ENCODE measurements around the gene CLSTN1.
"Not testable (repeated sequence)": the region's sequence is repeated elsewhere in the genome, so short reads cannot be mapped to it uniquely, and the experiment has no call there.

The CLSTN1 gene

DNA sequence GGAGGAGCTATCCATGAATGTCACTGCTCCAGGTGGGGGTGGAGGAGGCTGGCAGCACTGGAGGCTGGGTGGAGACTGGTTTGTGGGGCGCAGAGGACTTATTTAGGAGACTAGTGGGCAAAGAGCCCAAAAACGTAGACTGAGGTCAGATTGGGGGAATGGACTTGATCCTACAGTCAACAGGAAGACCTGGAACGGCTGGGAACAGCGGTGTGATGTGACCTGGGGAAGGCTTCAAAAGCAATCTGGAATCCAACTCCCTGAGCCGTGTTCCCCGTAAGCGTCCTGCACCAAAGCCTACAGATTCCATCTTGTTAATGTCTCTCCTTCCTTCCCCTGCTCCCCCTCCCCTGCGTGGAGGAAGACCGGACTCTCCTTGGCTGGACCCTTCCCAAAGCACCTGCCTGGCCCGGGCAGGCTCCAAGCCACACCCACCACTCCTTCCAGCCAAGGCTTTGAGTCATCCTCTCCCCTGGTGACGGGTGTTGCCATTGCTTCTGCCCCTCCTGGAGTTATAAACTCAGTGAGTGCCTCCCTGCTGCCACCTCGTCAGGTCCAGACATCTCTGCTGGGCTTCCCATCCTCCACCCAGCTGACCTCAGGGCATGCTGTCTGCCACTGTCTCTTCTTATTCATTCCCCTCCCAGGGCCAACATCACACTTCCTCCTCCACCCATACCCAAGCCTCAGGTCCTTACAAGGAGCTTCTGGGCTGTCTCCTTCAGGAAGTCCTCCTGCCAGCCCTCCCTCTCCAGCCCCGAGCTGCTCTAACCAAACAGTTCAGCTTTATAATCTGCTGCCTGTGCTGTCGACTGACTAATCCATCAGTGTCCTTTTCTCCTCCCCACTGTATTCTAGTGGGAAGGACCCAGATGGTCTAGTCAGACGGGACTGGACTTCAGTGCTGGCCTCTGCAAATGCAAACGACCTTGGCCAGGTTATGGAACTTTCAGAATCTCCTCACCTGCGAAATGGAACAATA lies 1.6 kb upstream of the CLSTN1 start:
- peak; percentile 67 for DNase-seq

DNA sequence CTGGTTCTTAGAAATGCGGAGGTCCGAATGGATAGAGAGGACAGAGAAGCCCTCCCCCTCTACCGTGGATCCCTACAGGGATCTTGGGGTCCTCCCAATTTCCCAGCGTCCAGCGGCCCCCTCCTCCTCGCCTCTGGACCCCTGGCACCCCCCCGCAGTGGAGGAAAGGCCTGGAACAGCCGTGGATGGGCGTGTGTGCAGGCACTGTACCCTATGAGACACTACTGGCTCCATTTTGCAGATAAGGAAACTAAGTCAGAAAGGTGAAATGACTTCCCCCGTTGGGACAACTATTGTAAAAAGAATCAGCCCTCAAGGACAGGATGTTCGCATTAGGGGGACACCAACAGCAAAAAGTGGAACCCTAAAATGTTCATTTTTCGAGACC lies 931 bp upstream of the CLSTN1 start:
- no peak for DNase-seq

DNA sequence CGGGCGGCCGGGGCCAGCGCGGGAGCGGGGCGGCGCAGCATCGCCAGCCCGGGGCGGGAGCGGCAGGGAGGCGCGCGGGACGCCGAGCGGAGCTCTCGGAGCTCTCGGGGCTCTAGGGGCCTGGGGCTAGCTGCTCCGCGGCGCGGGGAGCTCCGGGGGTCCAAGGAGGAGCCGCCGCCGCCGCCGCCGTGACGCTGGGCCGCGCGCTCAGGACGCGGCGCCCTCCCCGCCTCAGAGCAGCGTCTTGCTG lies 147 bp downstream of the CLSTN1 start:
- no peak for DNase-seq

DNA sequence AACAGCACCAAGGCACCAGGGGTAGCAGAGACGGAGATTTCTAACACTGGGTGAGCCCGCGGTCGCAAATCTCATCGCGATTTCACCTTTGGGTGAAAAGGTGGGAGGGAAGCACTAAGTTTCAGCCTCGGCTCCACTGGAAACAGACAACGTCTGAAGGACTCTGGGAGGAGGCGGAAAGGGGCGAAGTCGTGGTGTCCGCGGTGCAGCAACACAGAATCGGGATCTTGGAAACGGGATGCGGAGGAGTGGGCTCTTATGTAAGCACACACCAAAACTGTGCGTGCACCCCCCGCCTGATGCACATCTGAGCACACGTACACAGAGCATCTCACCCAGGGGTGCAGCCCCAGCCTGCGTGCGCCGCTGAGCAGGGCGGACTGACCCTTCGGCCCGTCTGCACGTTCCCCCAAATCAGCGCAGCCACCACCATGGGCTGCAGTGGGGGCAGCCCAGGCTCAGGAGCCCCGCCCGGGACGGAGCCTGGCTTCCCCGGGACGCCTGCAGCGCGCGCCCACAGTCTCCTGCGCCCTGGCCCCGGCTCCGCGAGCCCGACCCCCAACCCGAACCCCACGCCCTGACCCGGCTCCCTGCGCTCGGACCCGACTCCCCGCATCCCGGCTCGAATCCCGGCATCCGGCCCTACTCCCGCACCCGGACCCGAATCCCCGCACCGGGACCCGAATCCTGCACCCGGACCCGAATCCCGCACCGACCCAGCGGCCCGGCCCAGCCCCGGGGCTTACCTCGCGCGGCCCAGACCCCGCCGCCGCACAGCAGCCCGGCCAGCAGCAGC lies 670 bp downstream of the CLSTN1 start:
- peak; percentile 42 for DNase-seq

DNA sequence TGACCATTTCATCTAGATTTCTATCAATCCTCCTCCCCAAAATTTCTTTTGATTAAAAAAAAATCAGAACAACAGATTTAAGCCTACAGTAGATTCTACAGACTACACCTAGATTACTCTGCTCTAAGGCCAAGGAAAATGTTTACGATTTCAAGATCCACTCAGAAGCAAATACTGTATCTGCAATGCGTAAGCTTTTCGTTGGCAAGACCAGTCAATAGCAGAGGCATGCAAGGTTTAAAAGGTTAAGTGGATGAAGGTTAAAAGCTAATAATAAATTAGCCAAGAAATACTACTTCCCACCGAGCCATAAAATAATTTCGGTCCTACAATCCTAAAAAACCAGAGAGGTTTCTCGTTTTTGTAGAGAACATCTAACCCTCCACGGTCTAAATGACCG lies 1.3 kb downstream of the CLSTN1 start:
- no peak for DNase-seq

DNA sequence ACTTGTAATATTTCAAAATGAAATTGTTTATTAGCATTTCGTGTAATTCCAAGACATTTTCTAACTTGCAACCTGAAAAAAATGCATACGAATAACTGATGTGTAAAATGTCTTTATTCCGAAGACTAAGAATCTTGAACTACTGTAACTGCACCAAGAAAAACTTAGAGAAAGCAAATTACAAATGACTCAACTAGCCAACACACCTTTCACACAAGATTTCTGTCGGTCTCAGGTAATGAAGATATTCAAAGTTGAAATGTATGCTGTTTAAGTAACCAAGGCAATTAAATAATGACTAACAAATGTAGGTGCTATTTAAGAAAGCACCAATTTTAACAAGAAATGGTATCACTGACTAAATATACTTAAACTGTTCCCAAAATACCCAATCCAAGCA lies 2.1 kb downstream of the CLSTN1 start:
- no peak for DNase-seq

DNA sequence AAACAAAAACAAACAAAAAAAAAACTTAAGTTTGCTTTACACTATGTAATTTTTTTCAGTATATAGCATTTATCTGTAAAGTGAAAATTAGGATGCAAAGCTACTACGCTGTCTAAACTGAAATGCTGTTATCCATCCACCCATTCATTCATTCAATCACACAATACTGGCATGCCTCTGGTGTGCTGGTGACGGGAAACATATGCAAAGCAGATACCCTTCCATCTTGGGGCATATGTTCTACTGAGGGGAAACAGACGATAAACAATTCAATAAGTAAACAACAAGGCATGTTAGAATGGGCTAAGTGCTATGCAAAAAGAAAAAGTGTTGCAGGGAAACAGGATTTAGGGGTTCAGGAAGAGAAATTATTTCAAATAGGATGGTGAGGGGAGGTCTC lies 3.2 kb downstream of the CLSTN1 start:
- DNase-seq, result no peak

DNA sequence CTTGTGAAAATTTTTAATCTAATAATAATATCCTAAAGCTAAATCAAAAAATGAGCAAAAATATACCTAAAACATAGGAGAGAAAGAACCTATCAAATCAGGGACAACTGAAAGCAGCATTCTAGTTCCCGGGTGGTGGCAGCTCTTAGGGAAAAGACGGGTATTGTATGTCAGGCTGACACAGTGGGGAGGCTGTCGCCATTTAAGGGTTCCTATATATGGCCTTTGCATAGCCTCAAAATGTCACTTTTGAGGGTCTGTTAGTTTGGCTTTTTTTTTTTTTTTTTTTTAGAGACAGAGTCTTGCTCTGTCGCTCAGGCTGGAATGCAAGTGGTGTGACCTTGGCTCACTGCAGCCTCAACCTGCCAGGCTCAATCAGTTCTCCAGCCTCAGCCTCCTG lies 6.0 kb downstream of the CLSTN1 start:
- DNase-seq, result no peak

DNA sequence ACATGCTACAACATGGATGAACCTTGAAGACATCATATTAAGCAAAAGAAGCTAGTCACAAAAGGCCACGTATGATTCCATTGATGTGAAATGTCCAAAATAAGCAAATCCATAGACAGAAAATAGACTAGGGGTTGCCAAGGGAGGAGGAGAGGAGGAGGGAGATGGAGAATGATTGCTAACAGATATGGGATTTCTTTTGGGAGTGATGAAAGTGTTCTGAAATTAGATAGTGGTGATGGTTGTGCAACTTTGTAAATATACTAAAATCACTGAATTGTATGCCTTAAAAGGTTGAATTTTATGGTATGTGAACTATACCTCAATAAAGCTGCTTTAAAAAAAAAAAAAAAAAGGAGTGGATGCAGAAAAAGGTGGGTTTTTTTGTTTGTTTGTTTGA lies 7.6 kb downstream of the CLSTN1 start:
- no peak for DNase-seq

DNA sequence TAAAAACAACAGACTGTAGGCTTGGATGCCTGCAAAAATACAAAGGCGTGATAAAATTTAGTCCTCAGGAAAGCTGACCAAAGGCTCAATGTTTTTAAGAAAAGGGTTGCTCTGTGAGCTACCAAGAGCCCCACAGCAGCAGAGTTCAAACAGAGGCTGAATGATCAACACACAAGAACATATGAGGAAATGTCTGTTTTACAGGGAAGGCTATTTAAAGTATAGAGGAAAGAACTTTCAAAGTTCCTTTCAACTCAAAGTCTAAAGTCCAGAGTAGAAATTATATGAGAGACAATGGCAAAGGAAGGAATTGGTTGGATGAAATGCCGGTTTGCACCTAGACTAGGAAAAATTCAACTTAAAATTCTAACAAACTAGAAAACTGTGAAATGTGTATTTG lies 8.6 kb downstream of the CLSTN1 start:
- DNase-seq, result no peak

DNA sequence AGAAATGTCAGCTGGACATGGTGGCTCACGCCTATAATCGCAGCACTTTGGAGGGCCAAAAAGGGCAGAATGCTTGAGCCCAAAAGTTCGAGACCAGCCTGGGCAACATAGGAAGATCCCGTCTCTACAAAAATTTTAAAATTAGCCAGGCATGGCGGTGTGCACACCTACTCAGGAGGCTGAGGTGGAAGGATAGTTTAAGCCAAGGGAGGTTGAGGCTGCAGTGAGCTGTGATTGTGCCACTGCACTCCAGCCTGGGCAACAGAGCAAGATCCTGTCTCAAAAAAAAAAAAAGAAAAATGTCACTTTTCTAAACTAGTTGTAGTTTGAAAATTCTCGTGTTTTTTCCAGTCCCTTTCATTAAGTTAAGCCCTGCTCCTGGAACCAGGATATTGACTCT lies 9.1 kb downstream of the CLSTN1 start:
- DNase-seq, result no peak

DNA sequence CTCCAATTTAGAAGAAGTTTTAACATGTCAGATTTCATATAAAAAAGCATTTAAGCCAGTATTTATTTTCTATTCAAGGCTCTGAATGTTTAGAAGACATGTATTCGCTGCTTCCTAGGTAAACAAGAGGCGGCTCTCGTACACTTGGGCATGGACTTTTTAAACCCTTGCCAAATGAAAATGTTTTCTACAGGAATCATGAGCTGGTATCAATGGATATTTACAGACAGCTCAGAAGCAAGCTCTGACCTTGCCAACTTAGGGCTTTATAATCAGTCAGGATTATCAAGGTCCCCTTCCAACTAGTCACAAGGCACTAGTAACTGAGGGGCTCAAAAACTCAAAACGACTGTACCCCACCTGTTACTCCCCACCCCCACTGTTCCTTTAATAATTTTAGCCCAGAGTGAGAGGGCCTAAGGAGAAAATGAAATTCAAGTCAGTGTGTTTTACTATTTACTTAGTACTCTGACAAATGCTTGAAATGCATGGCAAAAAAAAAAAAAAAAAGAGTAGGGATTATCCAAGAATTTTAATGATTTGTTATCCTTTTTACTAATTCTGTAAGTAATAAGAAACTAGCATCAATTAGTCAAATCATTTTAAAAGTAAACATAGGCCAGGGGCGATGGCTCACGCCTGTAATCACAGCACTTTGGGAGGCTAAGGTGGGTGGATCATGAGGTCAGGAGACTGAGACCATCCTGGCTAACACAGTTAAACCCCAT lies 12.4 kb downstream of the CLSTN1 start:
- DNase-seq, result no peak

DNA sequence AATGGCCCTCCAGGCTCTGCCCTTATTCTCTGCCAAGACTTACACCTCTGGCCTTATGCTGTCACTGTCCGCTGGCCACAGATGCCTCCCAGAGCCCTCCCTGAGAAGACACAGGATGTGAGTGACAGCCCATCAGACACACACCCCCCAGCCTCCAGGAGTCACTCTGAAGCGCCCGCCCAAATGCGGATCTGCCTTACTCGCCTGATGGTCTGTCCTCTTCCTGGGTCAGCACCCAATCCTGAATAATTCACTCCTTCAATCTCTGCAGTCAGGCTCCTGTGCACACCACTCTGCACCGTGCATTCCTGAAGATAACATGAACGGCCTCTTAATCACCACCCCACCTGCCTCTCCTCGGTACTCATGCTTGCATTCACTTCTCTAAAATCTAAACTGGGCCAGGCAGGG lies 14.7 kb downstream of the CLSTN1 start:
- DNase-seq, result no peak

DNA sequence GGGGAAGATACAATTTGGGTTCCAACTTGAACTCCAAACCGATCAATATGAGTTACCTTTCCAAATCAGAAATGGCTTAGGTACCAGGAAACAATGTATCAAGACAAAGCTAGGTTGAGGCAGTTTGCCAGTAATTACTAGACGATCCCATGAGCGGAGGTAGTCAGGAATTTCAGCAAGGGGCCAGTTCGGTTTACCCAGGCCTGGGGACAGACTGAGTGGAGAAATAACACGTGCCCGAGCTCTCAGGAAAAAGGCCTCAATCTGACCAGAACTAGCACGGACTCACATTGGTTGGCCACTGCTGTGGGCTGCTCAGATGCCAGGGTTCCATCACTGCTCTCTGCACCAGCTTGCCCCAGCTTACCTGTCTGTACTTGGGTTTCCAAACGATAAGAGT lies 15.3 kb downstream of the CLSTN1 start:
- DNase-seq, result no peak

DNA sequence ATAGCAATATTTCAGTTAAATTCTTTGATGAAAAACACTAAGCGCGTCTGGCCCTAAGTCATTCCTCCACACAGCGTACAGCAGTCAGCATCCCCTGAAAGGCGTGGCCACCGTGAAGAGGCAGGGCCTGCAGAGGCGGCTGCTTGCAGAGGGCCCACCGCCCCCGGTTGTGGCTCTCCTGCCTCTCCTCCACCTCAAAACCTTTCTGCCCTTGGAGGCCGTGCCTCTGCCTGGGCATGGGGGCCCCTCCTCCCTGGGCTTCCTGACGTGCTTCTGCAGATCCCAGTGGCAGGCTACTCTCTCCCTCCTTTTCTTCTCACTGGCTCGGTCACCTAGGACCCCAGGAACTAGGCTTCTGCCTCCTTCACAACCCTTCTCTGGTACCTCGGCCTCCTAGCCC lies 16.2 kb downstream of the CLSTN1 start:
- DNase-seq, result no peak

DNA sequence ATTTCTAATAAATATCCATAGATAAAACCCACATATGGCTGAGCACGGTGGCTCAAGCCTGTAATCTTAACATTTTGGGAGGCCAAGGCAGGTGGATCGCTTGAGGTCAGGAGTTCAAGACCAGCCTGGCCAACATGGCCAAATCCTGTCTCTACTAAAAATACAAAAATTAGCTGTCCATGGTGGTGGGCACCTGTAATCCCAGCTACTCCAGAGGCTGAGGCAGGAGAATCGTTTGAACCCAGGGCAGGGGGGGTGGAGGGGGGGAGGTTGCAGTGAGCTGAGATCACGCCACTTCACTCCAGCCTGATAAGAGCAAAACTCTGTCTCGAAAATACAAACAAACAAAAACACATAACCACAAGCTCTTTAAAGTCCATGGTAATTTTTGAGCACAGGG lies 17.8 kb downstream of the CLSTN1 start:
- not testable (repeated sequence) for DNase-seq

DNA sequence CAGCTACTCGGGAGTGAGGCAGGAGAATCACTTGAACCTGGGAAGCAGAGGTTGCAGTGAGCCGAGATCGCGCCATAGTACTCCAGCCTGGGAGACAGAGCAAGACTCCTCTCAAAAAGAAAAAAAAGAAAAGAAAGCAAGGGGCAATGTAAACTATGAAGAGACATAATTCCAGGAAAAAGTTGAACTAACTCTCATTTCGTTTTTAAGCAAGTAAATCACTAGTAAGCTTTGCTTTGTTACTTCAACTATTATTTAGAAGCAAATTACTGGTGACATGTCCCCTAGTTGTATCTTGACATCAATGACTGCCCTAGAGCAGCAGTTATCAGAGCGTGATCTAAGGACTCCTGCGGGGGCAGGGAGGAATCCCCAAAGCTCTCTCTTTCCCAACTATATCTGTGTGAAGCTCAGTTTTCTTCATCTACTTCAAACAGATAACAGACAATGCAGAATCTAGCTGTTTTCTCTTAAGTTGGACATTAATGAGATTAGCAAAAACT lies 18.7 kb downstream of the CLSTN1 start:
- no peak for DNase-seq

DNA sequence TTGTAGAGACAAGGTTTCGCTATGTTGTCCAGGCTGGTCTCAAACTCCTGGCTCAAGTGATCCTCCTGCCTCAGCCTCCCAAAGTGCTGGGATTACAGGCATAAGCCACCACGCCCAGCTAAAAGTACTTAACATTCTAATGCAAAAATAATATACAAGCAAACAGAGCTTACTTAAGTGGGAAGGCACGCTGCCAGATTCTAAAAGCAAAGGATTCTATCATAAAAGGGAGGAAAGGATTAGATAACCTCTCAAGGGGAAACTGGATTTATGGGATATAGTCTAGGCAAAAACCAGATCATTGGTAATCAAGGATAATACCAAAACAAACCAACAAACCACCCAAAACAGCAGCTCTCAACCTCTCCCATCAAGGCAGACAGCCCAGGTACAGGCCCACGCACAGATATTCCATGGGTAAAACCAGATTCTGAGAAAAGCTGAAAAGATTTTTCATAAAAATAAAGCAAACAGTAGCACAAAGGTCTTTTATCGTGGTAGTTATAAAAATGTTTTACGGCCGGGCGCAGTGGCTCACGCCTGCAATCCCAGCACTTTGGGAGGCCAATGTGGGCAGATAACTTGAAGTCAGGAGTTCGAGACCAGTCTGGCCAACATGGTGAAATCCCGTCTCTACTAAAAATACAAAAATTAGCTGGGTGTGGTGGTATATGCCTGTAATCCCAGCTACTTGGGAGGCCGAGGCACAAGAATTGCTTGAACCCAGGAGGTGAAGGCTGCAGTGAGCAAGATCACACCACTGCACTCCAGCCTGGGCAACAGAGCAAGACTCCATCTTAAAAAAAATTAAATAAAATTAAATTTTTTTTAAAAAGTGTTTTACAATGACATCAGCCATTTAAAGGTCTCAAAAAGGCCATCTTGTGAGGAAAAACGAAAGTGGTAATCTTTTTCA lies 20.5 kb downstream of the CLSTN1 start:
- DNase-seq, result not testable (repeated sequence)

DNA sequence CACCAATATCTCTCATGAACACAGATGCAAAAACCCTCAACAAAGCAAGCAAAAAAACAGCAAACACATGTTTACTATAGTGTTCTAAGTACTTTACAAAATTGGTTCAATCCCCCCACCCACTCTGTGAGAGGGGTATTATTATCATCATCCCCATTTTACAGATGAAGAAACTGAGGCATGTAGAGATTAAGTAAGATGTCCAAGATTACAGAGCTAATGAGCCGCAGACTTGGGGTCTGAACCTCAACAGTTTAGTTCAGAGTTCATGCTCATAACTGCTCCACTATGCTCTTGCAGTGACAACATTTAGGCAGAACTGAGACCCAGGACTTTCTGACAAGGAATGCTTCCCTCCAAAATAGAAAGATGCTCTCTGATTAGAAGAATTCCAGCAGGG lies 21.9 kb downstream of the CLSTN1 start:
- DNase-seq, result no peak

DNA sequence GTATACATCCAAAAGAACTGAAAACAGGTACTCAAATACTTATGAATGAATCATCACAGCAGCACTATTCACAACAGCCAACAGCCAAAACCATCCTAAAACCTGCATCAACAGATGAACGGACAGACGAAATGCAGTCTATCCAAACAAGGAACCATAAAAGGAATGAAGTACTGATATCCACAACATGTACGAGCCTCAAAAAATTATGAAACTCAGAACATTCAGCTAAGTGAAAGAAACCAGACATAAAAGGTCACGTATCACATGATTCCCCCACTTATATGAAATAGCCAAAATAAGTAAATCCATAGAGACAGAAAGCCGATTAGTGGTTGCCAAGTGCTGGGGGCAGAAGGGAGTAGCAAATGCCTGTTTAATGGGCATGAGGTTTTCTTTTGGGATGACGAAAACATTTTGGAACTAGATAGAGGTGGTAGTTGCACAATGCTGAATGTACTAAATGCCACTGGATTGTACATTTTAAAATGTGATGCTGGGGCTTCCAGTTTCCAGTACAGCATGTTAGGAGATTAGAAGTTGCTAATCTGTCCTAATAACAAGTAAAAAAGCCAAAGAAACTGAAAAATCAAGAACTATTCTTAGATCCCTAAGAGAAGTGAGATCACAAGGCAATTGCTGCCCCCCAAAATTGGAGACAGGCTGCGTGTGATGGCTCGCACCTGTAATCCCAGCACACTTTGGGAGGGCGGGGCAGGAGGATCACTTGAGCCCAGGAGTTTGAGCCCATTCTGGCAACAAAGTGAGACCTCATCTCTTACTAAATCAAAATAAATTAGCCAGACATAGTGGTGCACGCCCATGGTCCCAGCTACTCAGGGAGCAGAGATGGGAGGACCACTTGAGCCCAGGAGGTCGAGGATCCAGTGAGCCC lies 25.3 kb downstream of the CLSTN1 start:
- DNase-seq, result no peak

DNA sequence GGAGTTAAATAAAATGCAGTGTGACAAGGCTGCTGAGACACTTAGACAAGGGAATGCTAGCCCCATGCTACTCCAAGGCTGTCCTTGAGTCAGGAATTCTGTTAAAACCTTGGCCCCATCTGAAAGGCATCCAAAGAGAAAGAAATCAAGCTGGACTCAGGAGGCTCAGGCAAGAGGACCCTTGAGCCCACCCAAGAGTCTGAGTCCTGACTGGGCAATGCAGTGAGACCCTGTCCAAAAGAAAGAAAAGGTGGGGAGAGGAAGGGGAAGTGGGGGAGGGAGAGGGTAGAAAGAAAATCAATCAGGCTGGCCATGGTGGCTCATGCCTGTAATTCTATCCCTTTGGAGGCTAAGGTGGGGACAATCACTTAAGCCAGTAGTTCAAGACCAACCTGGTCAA lies 26.7 kb downstream of the CLSTN1 start:
- no peak for DNase-seq

All from CD4-positive, alpha-beta T cell treated with Interleukin-17A for 4 hours (primary cell).